AG04449 (cell line): ENCODE data around the gene FAM174A.
"Not testable (repeated sequence)": the region's sequence is repeated elsewhere in the genome, so short reads cannot be mapped to it uniquely, and the experiment has no call there.

Experiments
- CTCF ChIA-PET: fragments of 350-600 bp; formaldehyde crosslinking; extraction: SDS; loops from one replicate; lab custom pipeline; 2021; ENCODE audit warnings: antibody characterized with exemption; lab: Yijun Ruan, JAX
- POLR2A ChIA-PET: fragments of 400-600, 350-600 bp; formaldehyde crosslinking; extraction: SDS; loops from one replicate; lab custom pipeline; 2020; ENCODE audit warnings: antibody characterized with exemption, inconsistent platforms; lab: Yijun Ruan, JAX
- DNase-seq: peaks from one replicate; pipeline ENCODE4 v3.0.0-alpha.2; 2010; ENCODE audit warnings: low read depth, low spot score
- H3K4me3 ChIP-seq: 2 replicates; pipeline ENCODE4 v1.5.1; 2011; ENCODE audit warnings: low read depth, mild to moderate bottlenecking, control low read depth, low read length
- TF ChIP-seq, protein P1 (sequence below): IDR thresholded peaks from one replicate; pipeline ENCODE4 v1.5.1; 2011; ENCODE audit warnings: mild to moderate bottlenecking, moderate library complexity, low read length, control low read depth, inconsistent platforms; ENCODE audit not compliant: insufficient read depth; ENCODE audit errors: missing control alignments

Gene FAM174A

DNA sequence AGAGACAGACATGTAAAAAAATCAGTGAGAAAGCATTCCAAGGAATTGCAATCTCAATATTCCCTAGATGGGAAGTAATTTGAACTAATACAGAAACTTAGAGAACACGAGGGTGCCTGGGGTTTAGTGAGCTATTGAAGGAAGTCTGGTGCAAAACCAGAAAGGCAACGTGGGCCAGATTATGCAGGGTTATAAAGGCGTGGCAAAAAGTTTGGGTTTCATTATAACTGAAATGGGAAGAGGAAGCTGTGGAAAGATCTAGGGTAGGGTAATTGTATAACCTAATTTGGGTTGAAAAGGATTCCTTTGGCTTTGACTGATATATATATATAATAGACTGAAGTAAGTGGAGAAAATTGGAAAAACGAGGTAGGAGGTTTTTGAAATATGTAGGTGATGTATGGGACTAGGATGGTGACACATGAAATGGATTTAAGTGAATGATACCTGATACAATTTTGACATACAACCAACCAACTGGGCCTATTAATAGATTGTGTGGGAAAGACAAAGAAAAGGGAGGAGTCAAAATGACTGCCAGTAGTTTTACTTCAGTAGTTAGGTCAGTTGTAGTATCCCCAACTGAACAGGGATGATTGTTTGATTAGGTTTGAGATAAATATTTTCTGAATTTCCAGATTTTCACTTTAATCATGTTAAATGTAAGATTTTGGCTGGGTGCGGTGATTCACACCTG is 65.3 kb downstream of the FAM174A start:
- ChIA-PET POLR2A (no interaction called here), CTCF (interaction anchor here (1.1 kb wide), 1 partner anchor 23 kb away, joined by 3 read pairs; no protein-coding TSS in a partner anchor)
- no peak overlapping the region for H3K4me3 ChIP-seq
- TF ChIP-seq, protein P1, sequence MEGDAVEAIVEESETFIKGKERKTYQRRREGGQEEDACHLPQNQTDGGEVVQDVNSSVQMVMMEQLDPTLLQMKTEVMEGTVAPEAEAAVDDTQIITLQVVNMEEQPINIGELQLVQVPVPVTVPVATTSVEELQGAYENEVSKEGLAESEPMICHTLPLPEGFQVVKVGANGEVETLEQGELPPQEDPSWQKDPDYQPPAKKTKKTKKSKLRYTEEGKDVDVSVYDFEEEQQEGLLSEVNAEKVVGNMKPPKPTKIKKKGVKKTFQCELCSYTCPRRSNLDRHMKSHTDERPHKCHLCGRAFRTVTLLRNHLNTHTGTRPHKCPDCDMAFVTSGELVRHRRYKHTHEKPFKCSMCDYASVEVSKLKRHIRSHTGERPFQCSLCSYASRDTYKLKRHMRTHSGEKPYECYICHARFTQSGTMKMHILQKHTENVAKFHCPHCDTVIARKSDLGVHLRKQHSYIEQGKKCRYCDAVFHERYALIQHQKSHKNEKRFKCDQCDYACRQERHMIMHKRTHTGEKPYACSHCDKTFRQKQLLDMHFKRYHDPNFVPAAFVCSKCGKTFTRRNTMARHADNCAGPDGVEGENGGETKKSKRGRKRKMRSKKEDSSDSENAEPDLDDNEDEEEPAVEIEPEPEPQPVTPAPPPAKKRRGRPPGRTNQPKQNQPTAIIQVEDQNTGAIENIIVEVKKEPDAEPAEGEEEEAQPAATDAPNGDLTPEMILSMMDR, result no peak
- DNase-seq, result no peak

DNA sequence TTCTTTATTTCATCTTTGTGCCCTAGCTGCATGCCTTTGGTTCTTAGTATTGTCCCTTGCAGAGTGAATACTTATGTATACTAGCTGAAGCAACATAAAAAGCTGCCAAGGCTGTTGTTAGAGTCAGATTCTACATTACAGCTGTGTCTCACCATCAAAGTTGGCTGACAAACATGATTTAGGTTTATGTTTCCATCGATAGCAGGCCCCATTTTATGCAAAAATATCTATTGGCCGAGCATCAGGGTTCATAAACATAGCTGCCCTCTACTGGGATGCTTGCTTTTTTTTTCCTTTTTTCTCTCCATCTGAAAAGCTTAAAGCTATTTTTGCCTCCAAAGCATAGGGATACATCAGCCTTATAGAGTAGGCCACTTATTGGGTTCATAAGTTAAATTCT is 68.0 kb downstream of the FAM174A start:
- TF ChIP-seq, protein P1, result no peak
- DNase-seq, result no peak
- ChIA-PET POLR2A (no interaction called here), CTCF (no interaction called here)
- no peak overlapping the region for H3K4me3 ChIP-seq

DNA sequence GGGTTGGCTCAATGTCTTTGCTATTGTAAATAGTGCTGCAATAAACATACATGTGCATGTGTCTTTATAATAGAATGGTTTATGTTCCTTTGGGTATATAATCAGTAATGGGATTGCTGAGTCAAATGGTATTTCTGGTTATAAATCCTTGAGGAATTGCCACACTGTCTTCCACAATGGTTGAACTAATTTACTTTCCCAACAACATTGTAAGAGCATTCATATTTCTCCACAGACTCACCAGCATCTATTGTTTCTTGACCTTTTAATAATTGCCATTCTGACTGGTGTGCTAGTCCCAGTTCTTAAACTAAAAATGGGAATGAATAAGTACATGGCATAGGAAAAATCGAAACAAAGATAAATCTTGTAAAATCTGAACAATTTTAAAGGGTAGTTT is 68.8 kb downstream of the FAM174A start:
- DNase-seq, CTCF ChIA-PET, H3K4me3 ChIP-seq, POLR2A ChIA-PET: not testable (repeated sequence)

DNA sequence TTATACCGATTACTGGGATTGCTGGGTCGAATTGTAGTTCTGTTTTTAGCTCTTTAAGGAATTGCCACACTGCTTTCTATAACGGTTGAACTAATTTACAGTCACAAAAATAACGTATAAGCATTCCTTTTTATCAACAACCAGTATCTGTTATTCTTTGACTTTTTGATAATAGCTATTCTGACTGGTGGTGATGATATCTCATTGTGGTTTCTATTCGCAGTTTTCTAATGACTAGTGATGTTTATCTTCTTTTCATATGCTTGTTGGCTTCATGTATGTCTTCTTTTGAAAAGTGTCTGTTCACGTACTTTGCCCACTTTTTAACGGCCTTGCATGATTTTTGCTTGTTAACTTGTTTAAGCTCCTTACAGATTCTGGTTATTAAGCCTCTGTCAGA is 74.4 kb downstream of the FAM174A start:
- DNase-seq, result no peak
- TF ChIP-seq, protein P1, result no peak
- H3K4me3 ChIP-seq, result no peak overlapping the region
- POLR2A ChIA-PET, result no interaction called here
- CTCF ChIA-PET, result no interaction called here

DNA sequence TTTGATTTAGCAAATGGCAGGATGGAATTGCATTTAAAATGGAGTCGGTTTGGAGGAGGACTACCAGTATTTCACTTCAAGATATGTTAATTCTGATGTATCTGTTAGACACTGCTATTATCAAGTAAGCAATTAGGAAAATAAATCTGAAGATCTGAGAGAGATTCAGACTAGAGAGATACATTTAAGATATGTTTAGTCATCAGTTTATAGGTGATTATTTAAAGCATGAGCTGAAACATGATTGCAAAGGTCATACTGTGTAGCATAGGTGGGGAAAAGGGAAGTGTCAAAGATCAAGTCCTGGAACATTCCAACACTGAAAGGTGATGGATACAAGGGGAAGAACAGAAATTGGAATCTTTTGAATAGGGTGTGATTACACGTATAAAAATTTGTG is 79.1 kb downstream of the FAM174A start:
- no peak for DNase-seq
- TF ChIP-seq, protein P1, result no peak
- CTCF ChIA-PET, result no interaction called here
- H3K4me3 ChIP-seq, result no peak overlapping the region
- POLR2A ChIA-PET, result no interaction called here

DNA sequence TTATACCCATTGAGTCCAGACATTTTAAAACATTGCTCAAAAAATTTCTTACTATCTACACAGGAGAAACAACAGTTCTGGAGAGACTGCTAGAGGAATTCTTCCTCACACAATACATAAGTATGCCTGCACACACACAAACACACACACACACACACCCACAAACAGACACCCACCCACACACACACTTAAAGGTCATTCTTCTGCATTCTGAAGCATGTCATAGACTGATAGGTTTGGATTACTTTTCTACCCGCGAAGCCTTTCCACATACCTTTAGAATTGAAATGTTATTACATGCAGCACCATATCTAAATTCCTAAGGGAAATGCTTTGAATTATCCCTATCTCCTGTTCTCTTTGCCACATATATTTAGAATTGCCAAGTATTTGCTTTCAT is 80.2 kb downstream of the FAM174A start:
- H3K4me3 ChIP-seq, result no peak overlapping the region
- no peak for DNase-seq
- CTCF ChIA-PET, result no interaction called here
- TF ChIP-seq, protein P1, result no peak
- POLR2A ChIA-PET, result no interaction called here

DNA sequence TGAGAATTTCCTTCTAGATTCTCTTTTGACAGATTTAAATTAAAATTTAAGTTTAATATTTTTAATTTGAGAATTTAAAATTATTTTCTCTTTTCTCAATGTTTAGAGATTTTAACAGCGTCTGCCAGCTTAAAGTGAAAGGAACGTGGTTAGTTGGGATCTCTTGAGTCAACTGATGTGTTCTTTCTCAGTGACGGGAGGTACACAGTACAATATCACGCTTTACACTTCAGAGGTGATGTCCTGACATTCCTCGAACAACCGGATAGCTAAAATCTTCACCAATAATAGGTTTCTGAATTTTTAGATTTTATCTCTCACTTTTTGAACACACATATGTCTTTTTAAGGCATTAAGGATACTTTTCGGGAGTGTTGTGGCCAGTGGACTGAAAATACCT is 81.1 kb downstream of the FAM174A start:
- no peak for DNase-seq
- CTCF ChIA-PET, result no interaction called here
- no peak overlapping the region for H3K4me3 ChIP-seq
- TF ChIP-seq, protein P1, result no peak
- POLR2A ChIA-PET, result no interaction called here
